ENCODE data around the gene GRM7. TPM values are rescaled to one million over a fixed set of nuclear protein-coding genes. Genes with fewer than 3 reads are reported as not detected.

Gene GRM7
- total and polyA plus RNA-seq, 9 of the 15 experiments (the other 6 are each of a cell fraction or from before 2014, with no cell fraction given): not detected

GRCh38 chr3:7709376-7710082 is 848.6 kb downstream of the GRM7 start:
- Histone ChIP-seq H3K27me3 (ENCODE audit: control insufficient read depth in 2 of 2, insufficient read depth in 2 of 2, low read length in 2 of 2) (no peaks in the 10 kb centered on the region), H3K4me3 (no peak overlapping the region), H3K9ac (ENCODE audit: insufficient read depth in 1 of 2, low read depth in 2 of 2, low read length in 2 of 2) (no peak overlapping the region), H3K79me2 (ENCODE audit: control insufficient read depth, insufficient read depth, low read length) (no peaks in the 10 kb centered on the region), H2AFZ (ENCODE audit: low read depth, low read length) (no peak overlapping the region), H3K27ac (ENCODE audit: extremely low read depth, low read depth, low read length) (no peak overlapping the region), H3K4me2 (ENCODE audit: insufficient read depth, low read length) (no peak overlapping the region), H3K9me1 (ENCODE audit: control insufficient read depth, insufficient read depth, low read length) (no peaks in the 10 kb centered on the region), H4K20me1 (replicated peaks; ENCODE audit: control insufficient read depth, insufficient read depth, low read length) (no peaks in the 10 kb centered on the region), H3K36me3 (ENCODE audit: control insufficient read depth, insufficient read depth, low read length) (no peaks in the 10 kb centered on the region), H3K4me1 (replicated peaks in 1 of 2; ENCODE audit: control insufficient read depth in 2 of 2, insufficient read depth in 2 of 2, low read length in 2 of 2) (no peaks in the 10 kb centered on the region), H3K9me3 (replicated peaks; ENCODE audit: control insufficient read depth, insufficient read depth, low read depth, low read length) (no peaks in the 10 kb centered on the region; the same call in 1 of the 2 replicates)
- BruUV-seq (replicated peaks): no TSS peak
- ATAC-seq: no peak
- intact Hi-C loops (cut with micrococcal nuclease): no loop called here
- ChIA-PET CTCF (ENCODE audit: low intra/inter-chr PET ratio) (no interaction called here), POLR2A (no interaction called here)
- 0% methylated on average over 5 of the region's 5 CpGs for WGBS (ENCODE audit: insufficient coverage, low coverage, missing lambda C conversion rate)
- TF ChIP-seq PHF20 (IDR thresholded peaks at IDR 0.05; ENCODE audit: partially characterized antibody) (no peak), ZNF696 (CRISPR knock-in tag; conservative IDR thresholded peaks at IDR 0.05) (no peak), NR4A1 (CRISPR knock-in tag; IDR thresholded peaks at IDR 0.05) (no peak), NR4A1 (tag; IDR thresholded peaks at IDR 0.05) (no peak), ZKSCAN1 (IDR thresholded peaks at IDR 0.05; ENCODE audit: low read depth, low read length) (no peak), NFE2L1 (tag; IDR thresholded peaks at IDR 0.05; ENCODE audit: borderline replicate concordance, low read depth) (no peak), ZNF717 (CRISPR knock-in tag; IDR thresholded peaks at IDR 0.05) (no peak), MAZ (CRISPR knock-in tag; conservative IDR thresholded peaks at IDR 0.05 in 1 of 2, IDR thresholded peaks at IDR 0.05 in 1 of 2) (no peak), ZFPM2 (CRISPR knock-in tag; IDR thresholded peaks at IDR 0.05) (no peak)
- no peak for FAIRE-seq
- in situ Hi-C loops (cut with MboI): no loop called here
- no peak for DNase-seq (ENCODE audit: extremely low read depth in 1 of 4, low spot score in 3 of 4)

Data from K562 (cell line).